H9 (cell line): ENCODE data around the gene NDUFS6. TPM values are rescaled to one million over a fixed set of nuclear protein-coding genes. Genes with fewer than 3 reads are reported as not detected.

Experiments used
- DNase-seq: peaks from one replicate; pipeline ENCODE4 v3.0.0-alpha.2; 2017
- H2AFZ ChIP-seq: one replicate; pipeline ENCODE4 v1.6.1; 2013; ENCODE audit warnings: mild to moderate bottlenecking, low read length, control low read depth, moderate library complexity
- H2AK5ac ChIP-seq: 2 replicates; pipeline ENCODE4 v1.6.1; 2013; ENCODE audit warnings: low read length, control low read depth, mixed read lengths; ENCODE audit not compliant: insufficient read length
- H2BK120ac ChIP-seq: one replicate; pipeline ENCODE4 v1.6.1; 2013; ENCODE audit warnings: low read depth, mild to moderate bottlenecking, low read length, control low read depth, inconsistent platforms; ENCODE audit not compliant: poor library complexity, severe bottlenecking
- H2BK12ac ChIP-seq: 2 replicates; pipeline ENCODE4 v1.6.1; 2013; ENCODE audit warnings: low read length, control low read depth, mixed read lengths, low read depth; ENCODE audit not compliant: insufficient read length
- H2BK15ac ChIP-seq: 2 replicates; pipeline ENCODE4 v1.6.1; 2013; ENCODE audit warnings: low read depth, low read length, control low read depth
- H2BK20ac ChIP-seq: one replicate; pipeline ENCODE4 v1.6.1; 2013; ENCODE audit warnings: low read depth, mild to moderate bottlenecking, low read length, control low read depth, inconsistent platforms; ENCODE audit not compliant: poor library complexity, severe bottlenecking
- H2BK5ac ChIP-seq: 2 replicates; pipeline ENCODE4 v1.6.1; 2013; ENCODE audit warnings: low read length, control low read depth, mixed read lengths; ENCODE audit not compliant: insufficient read length
- H3K14ac ChIP-seq: 2 replicates; pipeline ENCODE4 v1.6.1; 2013; ENCODE audit warnings: low read length, control low read depth; ENCODE audit not compliant: insufficient read depth
- H3K18ac ChIP-seq: 2 replicates; pipeline ENCODE4 v1.6.1; 2013; ENCODE audit warnings: low read depth, mild to moderate bottlenecking, mixed read lengths, low read length, control low read depth; ENCODE audit not compliant: insufficient read length
- H3K23ac ChIP-seq: 2 replicates; pipeline ENCODE4 v1.6.1; 2013; ENCODE audit warnings: low read length, control low read depth, mixed read lengths, low read depth; ENCODE audit not compliant: insufficient read length
- H3K23me2 ChIP-seq: 2 replicates; pipeline ENCODE4 v1.6.1; 2013; ENCODE audit warnings: low read depth, mild to moderate bottlenecking, mixed read lengths, low read length, control low read depth; ENCODE audit not compliant: insufficient read length, poor library complexity, severe bottlenecking
- H3K27ac ChIP-seq: 2 replicates; pipeline ENCODE4 v1.5.1; 2013; ENCODE audit warnings: low read length, control low read depth, mixed read lengths, low read depth; ENCODE audit not compliant: insufficient read length
- H3K27me3 ChIP-seq: 2 replicates; pipeline ENCODE4 v1.6.1; 2013; ENCODE audit warnings: low read length, control low read depth, inconsistent platforms; ENCODE audit not compliant: insufficient read depth
- H3K4ac ChIP-seq: 2 replicates; pipeline ENCODE4 v1.6.1; 2013; ENCODE audit warnings: low read depth, mild to moderate bottlenecking, control low read depth, inconsistent platforms, low read length, moderate library complexity
- H3K4me1 ChIP-seq: 2 replicates; pipeline ENCODE4 v1.6.1; 2013; ENCODE audit warnings: low read length, control low read depth, inconsistent platforms; ENCODE audit not compliant: insufficient read depth
- H3K4me2 ChIP-seq: 2 replicates; pipeline ENCODE4 v1.6.1; 2013; ENCODE audit warnings: low read length, control low read depth, mixed read lengths; ENCODE audit not compliant: insufficient read length, insufficient read depth
- H3K56ac ChIP-seq: 2 replicates; pipeline ENCODE4 v1.6.1; 2013; ENCODE audit warnings: low read depth, mild to moderate bottlenecking, mixed read lengths, low read length, control low read depth; ENCODE audit not compliant: insufficient read length
- H3K79me1 ChIP-seq: 2 replicates; pipeline ENCODE4 v1.6.1; 2013; ENCODE audit warnings: low read depth, mild to moderate bottlenecking, moderate library complexity, low read length, control low read depth, inconsistent platforms; ENCODE audit not compliant: insufficient read depth, poor library complexity, severe bottlenecking
- H3K79me2 ChIP-seq: 2 replicates; pipeline ENCODE4 v1.6.1; 2013; ENCODE audit warnings: low read length, control low read depth, inconsistent platforms; ENCODE audit not compliant: insufficient read depth
- H3K9ac ChIP-seq: 2 replicates; pipeline ENCODE4 v1.6.1; 2013; ENCODE audit warnings: low read length, control low read depth, mixed read lengths; ENCODE audit not compliant: insufficient read length; ENCODE audit errors: extremely low read depth
- H3K9me3 ChIP-seq: one replicate; pipeline ENCODE4 v1.6.1; 2013; ENCODE audit warnings: low read depth, low read length, inconsistent platforms; ENCODE audit not compliant: control insufficient read depth
- H3T11ph ChIP-seq: one replicate; pipeline ENCODE4 v1.6.1; 2013; ENCODE audit warnings: mild to moderate bottlenecking, low read length, control low read depth, inconsistent platforms
- H4K20me1 ChIP-seq: one replicate; pipeline ENCODE4 v1.6.1; 2013; ENCODE audit not compliant: control insufficient read depth, insufficient read length, insufficient read depth
- H4K5ac ChIP-seq: 2 replicates; pipeline ENCODE4 v1.6.1; 2013; ENCODE audit warnings: low read depth, mild to moderate bottlenecking, mixed read lengths, low read length, control low read depth; ENCODE audit not compliant: insufficient read length
- H4K8ac ChIP-seq: replicated peaks from 2 replicates; pipeline ENCODE4 v1.6.1; 2013; ENCODE audit warnings: low read length, control low read depth, mixed read lengths, low read depth; ENCODE audit not compliant: insufficient read length
- H4K91ac ChIP-seq: 2 replicates; pipeline ENCODE4 v1.6.1; 2013; ENCODE audit warnings: low read depth, mild to moderate bottlenecking, moderate library complexity, mixed read lengths, low read length, control low read depth; ENCODE audit not compliant: insufficient read length
- H3K27ac Mint-ChIP-seq, 3 experiments: 2 replicates in 2 of 3; 3 replicates in 1 of 3; pipeline ENCODE4 v1.8.0; 2020 to 2021; ENCODE audit warnings: mixed read lengths in 3 of 3, mild to moderate bottlenecking in 1 of 3, moderate library complexity in 1 of 3
- H3K27me3 Mint-ChIP-seq: 2 replicates; pipeline ENCODE4 v1.8.0; 2021; ENCODE audit warnings: low read depth, mild to moderate bottlenecking, moderate library complexity, mixed read lengths
- H3K36me3 Mint-ChIP-seq, 3 experiments: 2 replicates in 2 of 3; 3 replicates in 1 of 3; pipeline ENCODE4 v1.8.0; 2020 to 2021; ENCODE audit warnings: low read depth in 3 of 3, mixed read lengths in 3 of 3; ENCODE audit not compliant: insufficient read depth in 1 of 3
- H3K4me1 Mint-ChIP-seq, 2 experiments: 2 replicates each; pipeline ENCODE4 v1.8.0; 2020; ENCODE audit warnings: mixed read lengths in 2 of 2
- H3K4me3 Mint-ChIP-seq, 2 experiments: 2 replicates in 1 of 2; 3 replicates in 1 of 2; pipeline ENCODE4 v1.8.0; 2020 to 2021; ENCODE audit warnings: mild to moderate bottlenecking in 2 of 2, mixed read lengths in 2 of 2, moderate library complexity in 1 of 2
- H3K9me3 Mint-ChIP-seq, 2 experiments: 2 replicates in 1 of 2; 3 replicates in 1 of 2; pipeline ENCODE4 v1.8.0; 2020; ENCODE audit warnings: mild to moderate bottlenecking in 2 of 2, mixed read lengths in 2 of 2, moderate library complexity in 1 of 2
- WGBS: extraction: QIAGEN DNeasy Blood & Tissue Kit; methylation state at CpG from one replicate; pipeline ENCODE4 v1.1.7; 2013; ENCODE audit warnings: missing lambda C conversion rate, low lambda C conversion rate, mixed read lengths; ENCODE audit not compliant: insufficient read length; ENCODE audit errors: extremely low coverage; 5-methylcytosine and 5-hydroxymethylcytosine counted together
- total RNA-seq: library from RNA; stranded (reverse); gene quantifications from 2 replicates; pipeline ENCODE4 v1.2.1, GENCODE V29; 2021
- TF ChIP-seq, protein P1 (sequence below): fragments of 200-600 bp; sonication (generic); conservative IDR thresholded peaks from 3 replicates; pipeline ENCODE4 v1.8.0; 2021; ENCODE audit warnings: antibody characterized with exemption, mild to moderate bottlenecking

Gene NDUFS6
- total RNA-seq, 1 experiment from 2014 or later = 62.5 TPM

DNA sequence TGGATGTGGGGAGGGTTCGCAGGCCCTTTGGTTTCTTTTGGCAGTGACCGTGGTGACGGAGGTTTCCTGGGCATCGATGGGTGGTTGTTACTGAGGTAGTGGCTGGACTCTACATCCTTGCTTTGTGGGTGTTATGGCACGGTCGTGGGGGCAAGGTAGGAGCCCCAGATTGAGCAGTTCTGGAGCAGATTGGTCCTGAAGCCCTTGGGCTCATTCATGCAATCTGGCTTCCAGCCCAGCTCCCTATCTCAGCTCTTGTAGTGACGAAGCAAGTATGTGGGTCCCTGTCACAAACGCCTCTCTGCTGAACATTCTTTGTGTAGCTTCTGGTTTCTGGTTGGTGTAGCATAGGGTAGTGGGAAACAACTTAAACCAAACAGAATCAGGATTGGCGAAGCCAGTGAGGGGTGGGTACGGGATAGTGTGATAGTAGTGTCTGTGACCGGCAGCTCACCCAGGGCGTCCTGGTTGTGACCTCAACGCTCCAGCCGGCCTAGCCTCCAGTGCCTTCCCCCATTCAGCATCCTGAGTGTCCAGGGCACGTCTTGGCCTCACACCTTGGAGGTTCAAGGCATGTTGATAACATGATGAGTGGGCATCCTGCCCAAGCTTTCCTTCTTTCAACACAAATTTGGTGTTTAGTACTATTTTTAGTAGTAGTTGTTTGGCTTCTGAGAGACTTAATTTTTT lies 2.9 kb downstream of the NDUFS6 start:
- Histone ChIP-seq H3K23ac (no peak overlapping the region), H3K9ac (no peak overlapping the region), H2BK15ac (no peak overlapping the region), H3K9me3 (no peaks in the 10 kb centered on the region), H2AFZ (no peak overlapping the region), H3T11ph (no peak overlapping the region), H2BK12ac (no peak overlapping the region), H4K8ac (no peak overlapping the region), H3K4me1 (no peaks in the 10 kb centered on the region), H3K56ac (no peak overlapping the region), H3K14ac (no peak overlapping the region), H2BK5ac (no peak overlapping the region), H3K79me1 (peaks cover under 1% of the 10 kb centered on the region), H2AK5ac (no peak overlapping the region), H2BK120ac (no peak overlapping the region), H3K18ac (no peak overlapping the region), H4K20me1 (no peaks in the 10 kb centered on the region), H3K79me2 (peaks cover 13% of the 10 kb centered on the region; the same call in 1 of the 2 replicates), H3K27ac (no peak overlapping the region), H4K91ac (no peak overlapping the region), H3K4me2 (no peak overlapping the region), H3K23me2 (peaks cover 10% of the 10 kb centered on the region), H3K27me3 (no peaks in the 10 kb centered on the region), H2BK20ac (no peak overlapping the region), H3K4ac (no peak overlapping the region), H4K5ac (no peak overlapping the region)
- Mint-ChIP-seq H3K9me3 (peaks cover 0 to 3% of the 10 kb centered on the region in 2 experiments; a peak in 1 of 5 replicates), H3K4me1 (peaks cover 12 to 18% of the 10 kb centered on the region in 2 experiments), H3K27ac (no peak overlapping the region), H3K36me3 (peaks cover 48 to 64% (median 61%) of the 10 kb centered on the region in 3 experiments), H3K4me3 (no peak overlapping the region), H3K27me3 (no peaks in the 10 kb centered on the region)
- DNase-seq = no peak
- no CpG with 5 or more reads among the region's 15 CpGs for WGBS
- TF ChIP-seq, protein P1, sequence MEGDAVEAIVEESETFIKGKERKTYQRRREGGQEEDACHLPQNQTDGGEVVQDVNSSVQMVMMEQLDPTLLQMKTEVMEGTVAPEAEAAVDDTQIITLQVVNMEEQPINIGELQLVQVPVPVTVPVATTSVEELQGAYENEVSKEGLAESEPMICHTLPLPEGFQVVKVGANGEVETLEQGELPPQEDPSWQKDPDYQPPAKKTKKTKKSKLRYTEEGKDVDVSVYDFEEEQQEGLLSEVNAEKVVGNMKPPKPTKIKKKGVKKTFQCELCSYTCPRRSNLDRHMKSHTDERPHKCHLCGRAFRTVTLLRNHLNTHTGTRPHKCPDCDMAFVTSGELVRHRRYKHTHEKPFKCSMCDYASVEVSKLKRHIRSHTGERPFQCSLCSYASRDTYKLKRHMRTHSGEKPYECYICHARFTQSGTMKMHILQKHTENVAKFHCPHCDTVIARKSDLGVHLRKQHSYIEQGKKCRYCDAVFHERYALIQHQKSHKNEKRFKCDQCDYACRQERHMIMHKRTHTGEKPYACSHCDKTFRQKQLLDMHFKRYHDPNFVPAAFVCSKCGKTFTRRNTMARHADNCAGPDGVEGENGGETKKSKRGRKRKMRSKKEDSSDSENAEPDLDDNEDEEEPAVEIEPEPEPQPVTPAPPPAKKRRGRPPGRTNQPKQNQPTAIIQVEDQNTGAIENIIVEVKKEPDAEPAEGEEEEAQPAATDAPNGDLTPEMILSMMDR = no peak
